Stimulated activated CD8-positive, alpha-beta memory T cell treated with anti-CD3 and anti-CD28 coated beads, Interleukin-2, amount 100 ng/mL, for 48 hours (primary cell): ENCODE measurements around the gene UNC13D.
A peak's percentile ranks its signal among the peaks of the same experiment; 100 is the strongest.

Experiments used
- DNase-seq, 2 donors: peaks; one replicate each; pipeline ENCODE4 v3.0.0-alpha.2; 2020; ENCODE audit warnings: low read depth in 2 of 2

UNC13D gene

DNA sequence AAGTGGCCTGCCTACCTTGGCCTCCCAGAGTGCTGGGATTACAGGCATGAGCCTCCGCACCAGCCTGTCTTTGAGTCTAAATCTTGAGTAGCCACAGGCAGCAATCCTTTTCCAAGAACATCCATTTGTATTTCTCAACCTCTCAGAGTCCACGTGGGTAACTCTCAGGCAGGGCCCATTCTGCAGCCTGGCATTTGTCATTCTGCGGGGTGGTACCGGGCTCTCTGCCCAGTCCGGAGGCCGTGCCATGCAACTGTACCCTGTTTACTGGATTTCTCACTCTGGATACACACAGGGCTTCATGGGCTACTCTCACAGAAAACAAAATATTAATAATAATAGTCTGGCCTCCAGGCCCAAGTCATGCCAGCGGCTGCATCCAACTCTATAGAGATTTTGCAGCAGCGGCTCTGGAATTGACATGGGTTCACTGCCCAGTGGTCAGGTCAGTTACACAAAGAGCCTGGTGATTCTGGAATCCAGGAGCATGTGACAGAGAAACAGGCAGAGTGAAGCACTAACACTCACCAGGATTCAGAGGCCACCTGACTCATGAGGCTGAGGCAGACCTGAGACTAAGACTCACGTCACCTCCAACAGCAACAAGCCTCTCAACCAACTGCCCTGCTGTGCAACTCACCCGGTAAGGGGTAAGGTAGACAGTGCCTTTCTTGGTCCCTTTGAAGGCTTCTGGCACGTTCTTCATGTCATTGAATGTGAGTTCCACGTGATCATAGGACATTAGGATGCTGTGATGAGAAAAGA is 6.9 kb upstream of the UNC13D start:
- DNase-seq: no peak

DNA sequence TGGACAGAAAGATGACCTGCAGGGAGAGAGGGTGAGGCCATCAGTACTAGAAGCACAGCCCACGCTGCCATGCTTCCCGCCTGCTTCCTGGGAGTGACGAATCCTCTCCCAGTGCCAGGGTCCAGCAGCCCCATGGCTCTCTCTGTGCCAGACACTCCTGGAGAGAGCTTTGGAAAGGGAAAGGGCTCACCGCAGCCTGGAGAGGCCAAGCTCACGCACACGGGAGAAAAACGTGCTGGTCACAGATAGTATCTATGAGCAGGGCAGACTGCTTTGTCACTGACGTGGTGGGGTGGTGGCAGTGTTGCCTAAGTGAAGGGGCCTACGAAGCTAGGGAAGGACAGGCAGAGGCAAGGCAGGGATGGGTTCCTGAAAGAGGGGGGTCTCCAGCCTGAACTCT is 5.5 kb upstream of the UNC13D start:
- no peak for DNase-seq

DNA sequence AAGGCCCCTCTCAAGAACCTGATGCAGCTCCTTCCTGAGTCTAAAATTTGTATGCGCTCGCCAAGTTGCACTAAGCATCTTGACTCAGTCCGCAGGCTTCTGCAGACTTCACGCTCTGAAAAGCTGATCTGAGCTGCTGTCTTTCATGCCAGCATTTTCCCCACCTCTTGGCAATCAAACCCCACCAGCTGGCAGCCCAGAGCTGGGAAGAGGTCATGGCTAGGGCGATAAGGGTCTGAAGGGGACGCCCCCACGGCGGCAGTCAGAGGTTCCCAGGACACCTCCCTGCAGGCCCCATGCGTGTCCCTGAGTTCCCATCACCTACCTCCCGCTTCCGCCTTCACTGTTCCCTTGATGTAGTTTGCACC is 5.1 kb upstream of the UNC13D start:
- no peak for DNase-seq

DNA sequence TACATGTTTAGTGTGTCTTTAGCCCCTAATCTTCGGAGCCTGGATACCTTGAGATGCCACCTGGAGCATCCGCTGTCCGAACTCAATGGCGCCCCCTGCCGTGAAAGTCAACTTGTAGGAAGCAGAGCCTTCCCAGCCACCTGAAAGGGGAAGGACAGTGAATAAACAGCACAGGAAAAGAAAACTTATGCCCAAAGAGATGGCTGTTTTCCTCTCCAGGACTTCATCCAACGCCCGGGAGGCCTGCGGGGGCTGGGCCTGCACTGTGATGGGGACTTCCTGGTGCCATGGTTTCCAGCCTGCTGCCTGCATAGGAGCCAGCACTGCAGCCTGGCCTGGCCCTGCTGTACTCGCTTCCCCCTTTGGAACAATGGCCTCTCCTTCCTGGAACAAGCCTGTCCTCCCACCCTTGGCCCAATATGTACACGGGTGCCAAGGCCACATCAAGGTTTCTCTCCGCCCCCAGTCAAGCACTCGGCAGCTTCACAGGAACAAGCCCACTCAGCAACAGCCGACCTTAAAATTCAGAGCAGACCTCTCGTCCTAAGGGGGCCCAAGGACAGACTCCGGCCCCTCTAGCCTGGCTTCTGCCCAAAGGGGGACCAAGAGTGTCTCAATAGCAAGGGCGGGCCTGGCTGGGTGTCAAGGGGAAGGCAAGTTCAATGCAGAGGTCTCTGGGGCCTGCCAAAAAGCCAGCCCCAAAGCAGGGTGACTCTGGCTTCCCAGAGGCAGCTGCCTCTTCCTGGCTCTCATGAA is 4.5 kb upstream of the UNC13D start:
- DNase-seq: peak; percentile 74 to 81

DNA sequence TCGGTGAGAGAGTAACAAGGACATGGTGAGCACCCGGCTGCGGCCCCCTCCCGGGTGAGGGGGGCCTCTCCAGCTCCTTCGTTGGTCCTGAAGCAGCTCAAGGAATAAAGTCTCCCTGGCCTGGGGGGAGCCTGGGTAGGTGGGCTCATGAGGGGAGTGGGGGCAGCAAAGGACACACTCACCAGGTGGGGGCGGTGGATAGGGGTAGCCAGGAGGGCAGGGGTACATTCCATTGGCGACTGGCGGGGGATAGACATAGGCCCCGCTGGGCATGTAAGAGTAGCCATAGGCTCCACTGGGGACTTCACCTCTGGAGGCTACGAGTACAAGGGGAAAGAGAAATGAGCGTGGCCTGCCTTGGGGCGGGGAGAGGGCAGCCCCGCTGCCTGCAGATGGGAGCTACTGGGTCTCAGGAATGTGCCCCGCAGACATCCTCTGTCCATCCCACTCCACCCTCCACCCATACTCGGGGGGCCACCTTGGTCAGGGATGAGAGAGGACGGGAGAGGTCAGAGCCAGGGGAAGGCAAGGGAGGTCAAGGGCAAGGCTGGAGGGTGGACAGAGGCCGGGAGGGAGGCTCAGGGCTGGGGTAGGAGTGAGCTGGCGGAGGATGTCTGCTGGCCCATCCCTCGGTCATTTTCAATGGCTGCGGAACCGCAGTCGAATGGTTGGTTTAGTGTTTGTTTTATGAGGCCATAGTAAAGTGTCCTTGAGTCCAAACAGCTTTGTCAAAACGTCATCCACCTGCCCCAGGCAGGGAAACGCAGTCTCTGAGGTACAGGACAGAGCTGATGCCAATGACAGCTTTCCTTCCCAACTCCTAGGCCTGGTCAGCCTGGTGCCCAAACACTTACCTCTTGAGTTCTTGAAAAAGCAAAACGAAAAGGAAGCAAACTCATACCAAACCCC is 3.7 kb upstream of the UNC13D start:
- no peak for DNase-seq

DNA sequence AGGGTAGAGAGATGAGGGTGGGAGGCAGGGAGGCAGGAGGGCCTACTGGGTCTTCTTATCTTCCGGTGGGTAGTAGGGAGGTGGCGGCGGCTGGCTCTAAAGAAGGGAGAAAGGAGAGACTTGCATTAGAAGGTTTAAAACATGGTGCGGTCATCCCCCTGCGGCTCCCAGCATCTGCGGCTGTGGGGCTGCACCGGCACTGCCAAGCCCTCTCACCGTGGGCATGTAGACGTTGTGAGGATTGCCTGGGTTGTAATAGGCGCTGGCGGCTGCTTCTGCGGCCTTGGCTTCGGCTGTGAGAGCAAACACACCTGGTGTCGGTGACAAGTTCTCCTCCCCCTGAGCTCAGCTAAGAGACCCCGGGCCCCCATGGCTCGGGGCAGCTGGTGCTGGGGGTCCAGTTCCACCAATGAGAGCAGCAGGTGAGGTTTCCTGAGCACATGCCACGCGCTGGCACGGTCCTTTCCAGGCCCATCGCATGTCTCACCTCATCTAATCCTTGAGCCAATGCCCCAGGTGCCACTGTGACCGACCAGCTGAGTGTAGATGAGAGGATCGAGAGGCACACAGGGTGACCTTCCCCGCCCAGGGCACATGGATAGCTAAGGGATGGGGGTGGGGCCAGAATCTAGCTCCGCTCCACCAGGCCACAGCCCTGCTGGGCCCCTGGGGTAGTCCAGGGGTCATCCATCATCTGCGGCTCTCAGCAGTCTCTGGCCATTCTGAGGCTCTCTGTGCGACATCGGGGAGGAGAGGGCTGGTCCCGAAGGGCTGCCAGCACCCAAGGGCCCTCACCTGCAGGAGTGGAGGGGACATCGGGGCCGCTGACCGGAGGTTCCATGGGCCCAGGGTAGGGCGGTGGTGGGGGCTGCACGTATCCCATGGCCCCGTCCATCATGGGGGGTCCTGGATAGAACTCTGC is 2.7 kb upstream of the UNC13D start:
- no peak for DNase-seq

DNA sequence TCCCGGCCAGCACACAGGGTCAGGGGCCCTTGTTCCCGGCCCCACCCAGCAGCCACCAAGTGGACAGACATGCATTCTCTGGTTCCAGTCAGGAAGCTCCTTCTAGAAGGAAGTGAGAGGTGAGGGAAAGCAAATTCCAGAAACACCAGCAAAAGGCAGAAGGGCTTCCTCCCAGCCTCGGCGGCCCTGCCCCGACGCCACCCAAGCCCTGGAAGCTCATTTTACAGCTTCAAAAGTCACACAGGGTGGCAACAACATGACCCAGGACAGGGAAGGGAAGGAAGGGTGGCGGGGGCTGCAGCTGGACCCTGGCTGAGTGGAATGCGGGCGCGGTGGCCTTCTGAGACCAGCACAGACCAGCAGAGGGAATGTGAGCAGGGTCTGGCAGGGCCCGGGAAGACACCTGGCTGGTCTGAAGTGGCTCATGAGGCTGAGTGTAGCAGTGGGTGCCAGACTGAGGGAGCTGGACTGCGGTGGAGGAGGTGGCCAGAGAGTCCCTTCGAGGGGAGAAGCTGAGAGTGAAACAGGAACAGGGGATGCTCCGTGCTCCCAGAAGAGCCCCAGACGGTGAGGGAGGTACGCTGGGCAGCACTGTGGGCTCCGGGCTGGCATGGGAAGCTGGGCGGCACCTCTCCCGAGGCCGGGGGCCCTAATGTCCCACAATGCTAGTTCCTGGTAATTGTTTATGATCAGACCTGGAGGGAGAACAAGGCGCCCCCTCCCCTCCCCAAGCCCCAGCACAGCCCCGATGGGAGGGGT is 1.9 kb upstream of the UNC13D start:
- DNase-seq: no peak

DNA sequence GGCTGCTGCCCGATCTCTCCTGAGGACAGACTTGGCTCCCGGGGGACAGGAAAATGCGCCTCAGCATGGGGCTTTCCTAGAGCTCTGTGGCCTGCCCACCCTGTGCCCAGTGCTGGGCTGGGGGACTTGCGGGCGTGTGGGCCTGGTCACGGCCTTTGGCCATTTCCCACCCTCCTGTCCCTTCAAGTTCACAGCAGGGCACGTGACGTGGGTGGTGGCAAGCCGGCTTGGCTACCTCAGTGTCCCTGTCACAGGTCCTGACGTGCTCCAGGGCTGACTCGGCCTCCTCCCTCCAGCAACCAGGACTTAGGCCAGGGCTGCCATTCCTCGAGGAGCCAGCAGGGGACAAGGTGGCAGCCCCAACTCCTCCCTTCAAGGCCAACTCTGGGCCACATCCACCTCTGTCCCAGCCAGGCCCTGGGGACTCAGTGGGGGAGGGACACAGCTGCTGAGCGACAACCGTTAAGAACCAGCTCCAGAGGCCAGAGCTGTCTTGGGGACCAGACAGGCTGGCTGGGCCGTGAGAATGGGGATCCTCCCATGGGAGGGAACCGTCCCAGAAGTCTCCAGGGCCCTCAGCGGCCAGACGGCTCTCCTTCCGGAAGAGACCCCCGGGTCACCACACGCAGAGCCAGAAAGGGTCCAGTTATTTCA is 981 bp upstream of the UNC13D start:
- DNase-seq: peak in 1 of 2 donors; percentile 49

DNA sequence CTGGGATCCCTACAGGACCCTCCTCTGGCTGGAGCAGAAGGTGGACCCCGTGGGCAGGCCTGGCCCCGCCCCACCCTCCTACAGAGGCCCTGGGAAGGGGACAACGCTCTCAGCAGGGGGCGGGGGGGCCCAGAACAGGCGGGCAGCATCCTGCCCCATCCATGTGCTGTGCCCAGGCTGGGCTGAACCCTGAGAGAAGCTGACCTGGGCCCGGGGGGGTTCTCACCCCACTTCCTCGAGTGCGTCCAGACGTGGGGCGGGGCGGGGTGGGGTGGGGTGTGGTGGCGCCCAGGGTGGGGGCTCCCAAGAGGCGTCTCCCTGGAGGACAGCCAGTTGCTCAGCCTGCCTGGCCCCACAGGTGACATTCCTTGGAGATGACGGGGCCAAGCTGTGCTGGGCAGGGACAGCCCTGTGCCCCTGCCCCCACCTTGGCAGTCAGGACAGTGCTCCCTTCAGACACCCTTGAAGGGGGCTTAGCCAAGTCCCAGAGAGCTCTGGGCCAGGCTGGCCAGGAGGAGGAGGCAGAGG is 390 bp upstream of the UNC13D start:
- DNase-seq: no peak

DNA sequence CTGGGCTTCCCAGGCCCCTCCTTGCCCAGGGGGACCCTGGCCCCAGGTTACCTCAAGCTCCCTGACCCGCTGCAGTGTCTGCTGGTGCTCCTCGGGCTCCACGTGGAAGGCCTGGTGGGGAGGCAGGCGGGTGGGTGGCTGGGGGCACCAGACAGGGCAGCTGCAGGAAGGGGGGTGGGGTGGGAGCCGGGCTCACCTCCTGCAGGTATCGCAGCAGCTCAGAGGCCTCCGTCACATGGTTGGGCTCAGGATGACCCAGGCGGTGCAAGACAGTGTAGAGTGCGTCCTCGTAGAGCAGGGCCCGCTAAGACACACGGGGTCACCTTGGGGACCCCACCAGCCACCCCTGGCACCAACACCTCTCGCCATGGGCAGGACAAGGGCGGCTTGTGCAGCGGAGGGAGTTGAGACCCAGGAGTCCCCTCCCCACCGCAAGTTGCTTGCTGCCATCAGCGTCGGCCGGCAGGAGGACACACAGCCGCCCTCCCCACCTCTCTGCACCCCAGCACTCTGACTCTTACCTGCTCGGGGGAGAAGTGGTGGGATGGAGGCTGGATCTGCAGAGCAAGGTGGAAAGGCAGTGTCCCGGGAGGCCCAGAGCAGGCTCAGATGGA is 1.1 kb downstream of the UNC13D start:
- no peak for DNase-seq

DNA sequence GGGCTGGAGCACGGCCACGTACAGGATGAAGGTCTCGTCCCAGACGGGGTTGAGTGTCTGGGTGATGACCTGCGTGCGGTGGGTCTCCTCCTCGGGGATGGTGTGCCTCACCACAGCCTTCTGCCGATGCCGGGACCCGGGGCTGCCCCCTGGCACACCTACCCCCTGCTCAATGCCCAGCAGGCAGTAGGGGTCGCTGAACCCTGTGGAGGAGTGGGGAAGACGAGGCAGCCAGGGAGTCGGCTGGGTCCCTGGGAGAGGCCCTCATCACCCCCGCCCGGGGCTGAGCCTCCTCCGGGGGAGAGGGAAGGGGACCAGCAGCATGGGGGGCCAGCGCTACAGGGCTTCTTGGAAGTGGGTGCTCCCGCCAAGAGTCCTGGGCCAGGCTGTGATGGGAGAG is 1.8 kb downstream of the UNC13D start:
- DNase-seq: no peak

DNA sequence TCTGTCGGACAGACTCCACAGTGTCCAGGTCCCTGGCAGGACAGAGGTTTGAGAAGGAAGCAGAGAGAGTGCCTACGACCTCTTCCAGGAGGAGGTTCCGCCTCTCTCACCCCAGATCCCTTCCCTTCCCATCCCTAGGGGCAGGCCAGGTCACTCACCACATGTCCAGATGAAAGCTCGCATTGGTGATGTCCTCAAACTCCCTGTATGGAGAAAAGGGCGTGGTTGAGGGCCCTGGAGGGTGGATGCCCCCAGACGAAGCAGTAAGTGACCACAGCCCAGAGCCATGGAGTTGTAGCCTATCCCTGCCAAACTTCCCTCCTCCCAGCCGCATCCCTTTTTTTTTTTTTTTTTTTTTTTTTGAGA is 3.4 kb downstream of the UNC13D start:
- DNase-seq: no peak

DNA sequence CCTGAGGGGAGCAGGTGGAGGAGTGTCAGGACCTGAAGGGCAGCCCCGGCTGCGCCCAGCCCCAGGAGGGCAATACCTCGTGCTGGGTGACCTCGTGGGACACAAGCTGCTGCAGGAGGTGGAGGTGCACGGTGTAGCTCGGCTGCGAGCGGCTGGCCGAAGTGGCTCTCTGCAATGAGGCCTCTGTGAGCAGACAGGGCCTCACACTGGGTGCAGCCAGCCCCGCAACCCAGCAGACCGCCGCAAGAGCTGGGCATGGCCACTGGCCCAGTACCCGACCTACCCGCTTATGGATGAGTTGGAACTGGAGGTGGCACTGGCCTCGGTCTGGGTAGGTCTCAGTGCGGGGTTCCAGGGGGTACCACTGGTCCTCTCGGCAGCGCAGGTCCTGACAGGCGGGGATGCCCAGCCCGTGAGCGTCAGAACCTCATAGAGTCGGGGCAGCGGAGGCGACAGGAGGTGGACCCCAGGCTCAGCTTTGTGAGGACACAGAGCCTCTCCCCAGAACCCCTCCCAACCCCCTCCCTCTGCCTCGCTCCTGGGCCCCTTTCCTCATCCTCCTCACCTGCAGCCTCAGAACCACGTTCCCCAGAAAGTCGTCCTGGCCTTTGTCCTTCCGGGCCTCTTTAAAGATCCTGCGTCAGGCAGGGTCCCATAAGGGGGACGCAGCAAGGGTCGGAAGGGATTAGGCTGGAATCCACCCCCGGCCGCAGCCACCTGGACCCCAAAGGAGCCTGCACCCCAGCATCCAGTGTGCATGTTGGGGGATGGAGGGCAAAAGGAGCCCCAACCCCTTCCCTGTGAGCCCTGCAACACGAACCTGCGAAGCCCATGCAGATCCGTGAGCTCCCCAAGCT is 4.0 kb downstream of the UNC13D start:
- no peak for DNase-seq

DNA sequence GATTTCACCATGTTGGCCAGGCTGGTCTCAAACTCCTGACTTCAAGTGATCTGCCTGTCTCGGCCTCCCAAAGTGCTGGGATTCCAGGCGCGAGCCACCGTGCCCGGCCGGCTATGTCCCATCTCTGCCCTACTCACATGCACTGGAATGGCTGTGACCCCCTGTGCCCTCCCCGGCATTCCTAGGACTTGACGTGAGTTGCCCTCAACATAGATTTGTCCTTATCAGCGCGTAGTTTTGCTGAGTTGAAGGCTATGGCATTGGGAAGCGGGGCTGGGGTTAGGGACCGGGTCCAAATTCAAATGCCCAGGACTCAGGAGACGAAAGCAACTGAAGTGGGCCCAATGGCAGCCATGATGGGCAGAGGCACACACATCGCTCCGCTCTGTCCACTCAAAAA is 5.8 kb downstream of the UNC13D start:
- no peak for DNase-seq

DNA sequence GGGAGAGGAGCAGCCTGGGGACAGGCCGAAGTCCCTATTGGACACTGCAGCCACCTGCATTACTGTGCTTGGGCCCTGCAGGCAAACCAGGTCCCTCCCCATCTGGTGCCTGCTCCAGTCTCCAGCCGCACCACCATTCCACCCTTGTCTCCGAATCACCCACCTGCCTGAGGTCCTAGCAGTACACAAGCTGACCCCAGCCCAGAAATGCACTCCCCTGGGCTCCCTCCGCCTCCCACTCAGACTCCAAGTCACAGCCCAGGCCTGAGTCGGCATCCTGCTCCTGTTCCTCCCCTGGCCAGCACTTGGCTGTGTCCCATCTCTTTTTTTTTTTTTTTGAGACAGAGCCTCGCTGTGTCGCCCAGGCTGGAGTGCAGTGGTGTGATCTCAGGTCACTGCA is 6.3 kb downstream of the UNC13D start:
- DNase-seq: no peak

DNA sequence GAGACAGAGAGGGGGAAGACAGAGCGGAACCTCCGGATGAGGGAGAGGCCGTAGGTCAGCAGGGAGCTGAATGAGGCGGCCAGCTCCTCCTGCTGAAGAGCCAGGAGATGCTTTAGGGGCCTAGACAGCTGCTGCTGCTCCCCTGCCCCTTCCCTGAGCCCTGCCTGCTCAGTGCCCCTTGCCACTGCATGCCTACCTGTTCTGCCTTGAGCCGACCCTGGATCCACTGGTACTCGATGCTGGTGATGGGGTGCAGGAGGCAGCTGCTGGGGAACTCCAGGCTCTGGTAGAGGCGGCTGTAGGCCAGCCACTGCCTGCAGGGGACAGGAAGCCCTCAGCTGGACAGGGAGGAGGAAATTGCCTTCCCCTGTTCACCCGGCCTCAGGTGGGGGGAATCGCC is 7.6 kb downstream of the UNC13D start:
- DNase-seq: no peak

DNA sequence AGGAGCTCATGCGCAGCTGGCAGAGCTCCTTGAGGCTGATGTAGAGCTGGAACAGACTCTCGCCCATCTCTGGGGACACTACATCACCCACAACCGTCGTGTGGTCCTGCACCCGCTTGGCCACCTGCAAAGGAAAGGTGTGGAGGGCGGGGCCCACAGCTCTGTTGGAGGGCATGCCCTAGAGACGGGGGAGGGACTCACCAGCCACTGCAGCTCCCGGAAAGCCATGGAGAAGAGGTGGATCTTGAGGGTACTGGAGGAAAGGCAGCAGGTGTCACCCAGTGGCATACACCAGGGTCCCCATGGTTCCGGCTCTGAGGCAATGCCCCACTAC is 8.6 kb downstream of the UNC13D start:
- DNase-seq: no peak

DNA sequence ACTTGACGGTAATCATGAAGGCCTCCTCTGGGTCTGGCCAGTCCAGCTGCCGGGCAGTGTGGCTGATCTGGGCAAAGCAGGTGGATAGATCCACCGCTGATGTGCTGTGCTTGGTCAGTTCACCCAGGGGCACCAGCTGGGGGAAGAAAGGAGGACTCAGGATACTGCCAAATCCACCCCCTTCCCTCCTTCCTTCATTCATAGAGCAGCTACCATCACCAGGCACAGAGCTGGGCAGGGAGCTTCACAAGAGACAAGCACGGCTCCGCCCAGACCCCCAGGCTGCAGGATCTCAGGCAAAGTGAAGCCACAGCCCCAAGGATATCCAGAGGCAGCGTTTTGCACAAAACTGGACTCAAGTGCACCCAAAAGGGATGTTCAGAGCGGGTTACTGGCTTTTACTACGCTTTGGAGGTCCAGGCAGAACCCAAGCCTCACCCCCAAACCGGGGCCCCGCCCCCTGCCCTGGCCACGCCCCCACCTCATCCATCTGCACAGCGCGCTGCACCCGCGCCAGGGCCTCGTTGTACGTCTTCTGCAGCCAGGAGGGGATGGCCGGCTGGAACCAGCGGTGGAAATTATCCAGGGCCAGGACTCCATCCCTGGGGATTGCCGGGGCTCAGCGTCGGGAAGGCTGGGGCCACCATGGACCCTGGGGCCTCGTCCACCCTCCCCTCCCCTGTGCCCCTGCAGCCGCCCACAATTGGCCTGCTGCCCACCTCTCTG is 9.1 kb downstream of the UNC13D start:
- DNase-seq: no peak
